A549 treated with AZD2906 at 1 μM for 4 hours (cell line): Measurements from ENCODE around the gene SLC5A6. TPM values are rescaled to one million over a fixed set of nuclear protein-coding genes. Genes with fewer than 3 reads are reported as not detected.

ENCODE experiments used
- total RNA-seq: library from RNA; stranded (reverse); fragments of 200-300 nt; extraction: Qiagen RNA extraction; gene quantifications from 5 replicates; pipeline ENCODE4 v1.2.3, GENCODE V29; 2022

The SLC5A6 gene
- total RNA-seq: 56.8 to 66.0 TPM (median 63.6 TPM) in 5 replicates

GRCh38 chr2:27211943-27212625 is at the start of gene SLC5A6, which contains the start of gene ATRAID:
TSS of gene SLC5A6 (minus strand) at chr2:27212268. CDS start at chr2:27207650, 4,618 bp downstream.
TSS of gene ATRAID (plus strand) at chr2:27212041. CDS start at chr2:27212369, 328 bp downstream.

GRCh38 chr2:27217173-27218121 is 5.4 kb upstream of the SLC5A6 start, which contains the start of gene CAD:
TSS of gene CAD (plus strand) at chr2:27217369. CDS start at chr2:27217552, 183 bp downstream.

Other genes starting within 250 kb of the SLC5A6 start
- 9.1 to 11.4 TPM (median 9.9 TPM) in 5 replicates for gene MAPRE3, start 241.6 kb downstream of the SLC5A6 start, total RNA-seq
- 57.8 to 71.3 TPM (median 65.2 TPM) in 5 replicates for gene TMEM214, start 179.3 kb downstream of the SLC5A6 start, total RNA-seq
- 29.1 to 31.8 TPM (median 31.1 TPM) in 5 replicates for gene AGBL5, start 160.6 kb downstream of the SLC5A6 start, total RNA-seq
- gene OST4, start 140.6 kb downstream of the SLC5A6 start, total RNA-seq: 548 to 576 TPM (median 560 TPM) in 5 replicates
- gene EMILIN1, start 133.7 kb downstream of the SLC5A6 start, total RNA-seq: 0.21 to 0.56 TPM (median 0.46 TPM) in 5 replicates
- gene KHK, start 125.5 kb downstream of the SLC5A6 start, total RNA-seq: 7.2 to 11.4 TPM (median 9.8 TPM) in 5 replicates
- 6.8 to 7.9 TPM (median 7.3 TPM) in 5 replicates for gene CGREF1, start 93.1 kb downstream of the SLC5A6 start, total RNA-seq
- gene ABHD1, start 88.5 kb downstream of the SLC5A6 start, total RNA-seq: 1.3 to 1.6 TPM (median 1.3 TPM) in 5 replicates
- 44.7 to 60.6 TPM (median 57.0 TPM) in 5 replicates for gene PREB, start 77.6 kb downstream of the SLC5A6 start, total RNA-seq
- not detected in 5 replicates for gene PRR30, start 72.9 kb downstream of the SLC5A6 start, total RNA-seq
- not detected in 5 replicates for gene TCF23, start 63.3 kb downstream of the SLC5A6 start, total RNA-seq
- 211 to 221 TPM (median 213 TPM) in 5 replicates for gene ATRAID, start 227 bp downstream of the SLC5A6 start, total RNA-seq
- 49.7 to 63.9 TPM (median 61.7 TPM) in 5 replicates for gene CAD, start 5.1 kb upstream of the SLC5A6 start, total RNA-seq
- 2.6 to 3.4 TPM (median 3.2 TPM) in 5 replicates for gene SLC30A3, start 50.8 kb upstream of the SLC5A6 start, total RNA-seq
- gene DNAJC5G, start 63.2 kb upstream of the SLC5A6 start, total RNA-seq: not detected in 5 replicates
- gene TRIM54, start 70.2 kb upstream of the SLC5A6 start, total RNA-seq: 0.82 to 1.2 TPM (median 0.95 TPM) in 5 replicates
- gene UCN, start 96.2 kb upstream of the SLC5A6 start, total RNA-seq: 1.2 to 2.5 TPM (median 1.8 TPM) in 5 replicates
- 71.0 to 91.6 TPM (median 84.4 TPM) in 5 replicates for gene MPV17, start 110.8 kb upstream of the SLC5A6 start, total RNA-seq
- gene GTF3C2, start 144.5 kb upstream of the SLC5A6 start, total RNA-seq: 56.0 to 61.4 TPM (median 59.5 TPM) in 5 replicates
- 52.8 to 60.6 TPM (median 55.7 TPM) in 5 replicates for gene EIF2B4, start 158.1 kb upstream of the SLC5A6 start, total RNA-seq
- 135 to 144 TPM (median 142 TPM) in 5 replicates for gene SNX17, start 158.3 kb upstream of the SLC5A6 start, total RNA-seq
- gene ZNF513, start 168.5 kb upstream of the SLC5A6 start, total RNA-seq: 11.8 to 14.7 TPM (median 13.8 TPM) in 5 replicates
- gene PPM1G, start 197.3 kb upstream of the SLC5A6 start, total RNA-seq: 156 to 166 TPM (median 158 TPM) in 5 replicates
- 122 to 134 TPM (median 129 TPM) in 5 replicates for gene NRBP1, start 216.4 kb upstream of the SLC5A6 start, total RNA-seq
- gene KRTCAP3, start 230.1 kb upstream of the SLC5A6 start, total RNA-seq: 0.47 to 0.72 TPM (median 0.61 TPM) in 4 of 5 replicates, not detected in the other